MM.1S (cell line): ENCODE measurements around the gene PPM1H.

Source experiments
- CTCF ChIP-seq: fragments of 300-600 bp; sonication (generic); IDR thresholded peaks from 2 replicates; pipeline ENCODE4 v1.5.1; 2016; ENCODE audit warnings: antibody characterized with exemption, low read length, mixed read lengths
- EZH2 ChIP-seq: fragments of 300-600 bp; sonication (generic); optimal IDR thresholded peaks from 2 replicates; pipeline ENCODE3; 2017; ENCODE audit warnings: low read depth, mild to moderate bottlenecking, antibody characterized with exemption, low read length, mixed read lengths

GRCh38 chr12:62781136-62781880 is 153.6 kb downstream of the PPM1H start:
- TF ChIP-seq EZH2 (no peak), CTCF (no peak)
